GM23338 (cell line): ENCODE results near the gene SDC1. TPM values are rescaled to one million over a fixed set of nuclear protein-coding genes. Genes with fewer than 3 reads are reported as not detected.

Experiments
- ATAC-seq: fragments of 200-7000 bp; cut with Tn5 transposase; 3 replicates; pipeline ENCODE4 v1.9.1; 2020
- DNase-seq: peaks from one replicate; pipeline ENCODE4 v3.0.0-alpha.2; 2015; ENCODE audit warnings: low spot score
- H2AFZ ChIP-seq: fragments of 200-600 bp; sonication (generic); 2 replicates; pipeline ENCODE4 v1.8.0; 2016; ENCODE audit warnings: antibody characterized with exemption, mild to moderate bottlenecking, moderate library complexity
- H3F3A ChIP-seq: fragments of 200-600 bp; sonication (generic); replicated peaks from 2 replicates; pipeline ENCODE4 v1.8.0; 2017; ENCODE audit warnings: antibody characterized with exemption, mixed run types, low read depth
- H3K27ac ChIP-seq: fragments of 200-600 bp; sonication (generic); 2 replicates; pipeline ENCODE4 v1.6.1; 2016; ENCODE audit warnings: low read depth
- H3K27me3 ChIP-seq: fragments of 200-600 bp; sonication (generic); 2 replicates; pipeline ENCODE4 v1.8.0; 2016; ENCODE audit warnings: mild to moderate bottlenecking, mixed run types, moderate library complexity; ENCODE audit not compliant: insufficient read depth
- H3K36me3 ChIP-seq: fragments of 200-600 bp; sonication (generic); 2 replicates; pipeline ENCODE4 v1.8.0; 2016; ENCODE audit warnings: mild to moderate bottlenecking; ENCODE audit not compliant: insufficient read depth
- H3K4me1 ChIP-seq: fragments of 200-600 bp; sonication (generic); 2 replicates; pipeline ENCODE4 v1.8.0; 2016; ENCODE audit warnings: mild to moderate bottlenecking, moderate library complexity; ENCODE audit not compliant: insufficient read depth
- H3K4me2 ChIP-seq: fragments of 200-600 bp; sonication (generic); 2 replicates; pipeline ENCODE4 v1.7.1; 2017; ENCODE audit warnings: mixed run types
- H3K4me3 ChIP-seq: fragments of 200-600 bp; sonication (generic); 2 replicates; pipeline ENCODE4 v1.6.1; 2016; ENCODE audit warnings: mixed run types
- H3K79me2 ChIP-seq: fragments of 200-600 bp; sonication (generic); replicated peaks from 2 replicates; pipeline ENCODE4 v1.8.0; 2017; ENCODE audit warnings: mild to moderate bottlenecking; ENCODE audit not compliant: insufficient read depth
- H3K9me2 ChIP-seq: fragments of 200-600 bp; sonication (generic); 2 replicates; pipeline ENCODE4 v1.8.0; 2017; ENCODE audit not compliant: insufficient read depth
- H4K20me1 ChIP-seq: fragments of 200-600 bp; sonication (generic); replicated peaks from 2 replicates; pipeline ENCODE4 v1.8.0; 2017; ENCODE audit warnings: mild to moderate bottlenecking; ENCODE audit not compliant: insufficient read depth
- H3K27ac Mint-ChIP-seq: 2 replicates; pipeline ENCODE4 v1.8.0; 2020; ENCODE audit warnings: inconsistent platforms, mild to moderate bottlenecking, moderate library complexity, mixed read lengths
- H3K27me3 Mint-ChIP-seq: 3 replicates; pipeline ENCODE4 v1.8.0; 2022; ENCODE audit warnings: low read depth, mild to moderate bottlenecking, moderate library complexity, mixed read lengths, inconsistent platforms; ENCODE audit not compliant: insufficient read depth, poor library complexity
- H3K36me3 Mint-ChIP-seq: 3 replicates; pipeline ENCODE4 v1.8.0; 2021; ENCODE audit warnings: low read depth, mild to moderate bottlenecking, inconsistent platforms, moderate library complexity, mixed read lengths
- H3K4me1 Mint-ChIP-seq: 3 replicates; pipeline ENCODE4 v1.8.0; 2020; ENCODE audit warnings: mild to moderate bottlenecking, inconsistent platforms, mixed read lengths
- H3K4me3 Mint-ChIP-seq: 3 replicates; pipeline ENCODE4 v1.8.0; 2021; ENCODE audit warnings: moderate library complexity, mild to moderate bottlenecking, inconsistent platforms, mixed read lengths
- H3K9me3 Mint-ChIP-seq: 3 replicates; pipeline ENCODE4 v1.8.0; 2020; ENCODE audit warnings: moderate library complexity, mild to moderate bottlenecking, inconsistent platforms, mixed read lengths
- CREB1 ChIP-seq: fragments of 250-450 bp; sonication (Bioruptor Pico); IDR thresholded peaks from 2 replicates; pipeline ENCODE4 v1.5.0; 2020; ENCODE audit warnings: low read depth, mild to moderate bottlenecking, moderate library complexity
- EZH2 ChIP-seq: fragments of 200-600 bp; sonication (generic); IDR thresholded peaks from one replicate; pipeline ENCODE4 v1.8.0; 2017; ENCODE audit warnings: antibody characterized with exemption, mild to moderate bottlenecking, low read depth; ENCODE audit not compliant: unreplicated experiment
- JUNB ChIP-seq: IDR thresholded peaks from one replicate; pipeline ENCODE4 v1.6.1; 2016; ENCODE audit warnings: antibody characterized with exemption; ENCODE audit not compliant: unreplicated experiment
- POLR2AphosphoS5 ChIP-seq: IDR thresholded peaks from 2 replicates; pipeline ENCODE4 v1.6.1; 2016; ENCODE audit warnings: antibody characterized with exemption, low read depth
- REST ChIP-seq: IDR thresholded peaks from one replicate; pipeline ENCODE4 v1.6.1; 2018; ENCODE audit warnings: antibody characterized with exemption; ENCODE audit not compliant: unreplicated experiment
- STAT1 ChIP-seq: IDR thresholded peaks from one replicate; pipeline ENCODE4 v1.6.1; 2016; ENCODE audit warnings: antibody characterized with exemption; ENCODE audit not compliant: unreplicated experiment
- ZNF114 ChIP-seq: fragments of 250-450 bp; sonication (Bioruptor Pico); IDR thresholded peaks from 2 replicates; pipeline ENCODE4 v1.5.0; 2020; ENCODE audit warnings: mild to moderate bottlenecking, moderate library complexity
- ZNF462 ChIP-seq: fragments of 250-450 bp; sonication (Bioruptor Pico); IDR thresholded peaks from 2 replicates; pipeline ENCODE4 v1.5.0; 2020; ENCODE audit warnings: mild to moderate bottlenecking, moderate library complexity
- polyA plus RNA-seq: library from polyadenylated mRNA; unstranded; fragments of >200 nt; fragmentation: Nextera tagmentation; extraction: Ambion mirVana; gene quantifications from 2 replicates; pipeline ENCODE4 v1.2.1, GENCODE V29; 2016
- total RNA-seq: library from RNA; depleted of rRNA; stranded (reverse); fragments of >200 nt; shearing (Covaris generic); gene quantifications from 2 replicates; pipeline ENCODE4 v1.2.3, GENCODE V29; 2014

Gene SDC1
- total and polyA plus RNA-seq, 2 experiments from 2014 or later = 16.6 to 43.0 TPM

- no peak for TF ChIP-seq REST
- H3K27me3 ChIP-seq = no peaks in the 10 kb centered on the region
- H3K4me2 ChIP-seq = no peak overlapping the region
- no peak overlapping the region for H2AFZ ChIP-seq
- H3K9me2 ChIP-seq = no peaks in the 10 kb centered on the region
- no peak overlapping the region for H3K4me3 ChIP-seq
- Mint-ChIP-seq H3K9me3 (no peaks in the 10 kb centered on the region), H3K4me1 (peaks cover 17% of the 10 kb centered on the region; the same call in 2 of the 3 replicates), H3K4me3 (no peak overlapping the region), H3K36me3 (peaks cover 7% of the 10 kb centered on the region), H3K27ac (peak overlapping the region; percentile 40; the same call in 1 of the 2 replicates), H3K27me3 (peaks cover 5% of the 10 kb centered on the region)
- H4K20me1 ChIP-seq = peaks cover 5% of the 10 kb centered on the region; the same call in 1 of the 2 replicates
- no peak overlapping the region for H3K27ac ChIP-seq
- ATAC-seq = no peak
- H3K79me2 ChIP-seq = peaks cover 50% of the 10 kb centered on the region
- peaks cover 4% of the 10 kb centered on the region; the same call in 1 of the 2 replicates for H3K4me1 ChIP-seq
- H3K36me3 ChIP-seq = no peaks in the 10 kb centered on the region
- no peak for DNase-seq
- no peaks in the 10 kb centered on the region for H3F3A ChIP-seq
Measured at GRCh38 chr2:20208476-20208859, 16.5 kb downstream of the SDC1 start.

- Mint-ChIP-seq H3K27me3 (peaks cover 2% of the 10 kb centered on the region), H3K4me3 (no peak overlapping the region), H3K4me1 (peaks cover 7% of the 10 kb centered on the region; the same call in 2 of the 3 replicates), H3K9me3 (no peaks in the 10 kb centered on the region), H3K27ac (peak overlapping the region; percentile 75), H3K36me3 (peaks cover 21% of the 10 kb centered on the region)
- H3K36me3 ChIP-seq = peaks cover 4% of the 10 kb centered on the region
- ATAC-seq (no peak), DNase-seq (no peak)
- peaks cover 7% of the 10 kb centered on the region; the same call in 1 of the 2 replicates for H4K20me1 ChIP-seq
- H3K4me3 ChIP-seq = no peak overlapping the region
- H3K4me1 ChIP-seq = peaks cover 4% of the 10 kb centered on the region; the same call in 1 of the 2 replicates
- H3K27me3 ChIP-seq = no peaks in the 10 kb centered on the region
- H3K27ac ChIP-seq = no peak overlapping the region
- no peaks in the 10 kb centered on the region for H3K9me2 ChIP-seq
- H2AFZ ChIP-seq = no peak overlapping the region
- H3K79me2 ChIP-seq = peaks cover 39% of the 10 kb centered on the region
- no peaks in the 10 kb centered on the region for H3F3A ChIP-seq
- no peak overlapping the region for H3K4me2 ChIP-seq
- no peak for TF ChIP-seq STAT1
- no peak for TF ChIP-seq EZH2
- TF ChIP-seq ZNF462 (CRISPR knock-in tag) = no peak
- TF ChIP-seq CREB1 (CRISPR knock-in tag) = no peak
- no peak for TF ChIP-seq JUNB
- no peak for TF ChIP-seq POLR2AphosphoS5
- no peak for TF ChIP-seq ZNF114 (CRISPR knock-in tag)
- no peak for TF ChIP-seq REST
Measured at GRCh38 chr2:20207051-20207450, 17.9 kb downstream of the SDC1 start.
